NCI-H187 treated with DMSO at 0.1 percent for 48 hours (cell line): ENCODE data around the gene BLOC1S5.

ENCODE experiments used
- DNase-seq: peaks from one replicate; lab custom pipeline; 2025; lab: John Stamatoyannopoulos, UW

The BLOC1S5 gene

GRCh38 chr6:8063761-8064637, at the start of gene BLOC1S5:
Gene BLOC1S5 (minus strand): TSS chr6:8064389. CDS start chr6:8064376, 13 bp downstream.
- DNase-seq: peak; percentile 65

DNA sequence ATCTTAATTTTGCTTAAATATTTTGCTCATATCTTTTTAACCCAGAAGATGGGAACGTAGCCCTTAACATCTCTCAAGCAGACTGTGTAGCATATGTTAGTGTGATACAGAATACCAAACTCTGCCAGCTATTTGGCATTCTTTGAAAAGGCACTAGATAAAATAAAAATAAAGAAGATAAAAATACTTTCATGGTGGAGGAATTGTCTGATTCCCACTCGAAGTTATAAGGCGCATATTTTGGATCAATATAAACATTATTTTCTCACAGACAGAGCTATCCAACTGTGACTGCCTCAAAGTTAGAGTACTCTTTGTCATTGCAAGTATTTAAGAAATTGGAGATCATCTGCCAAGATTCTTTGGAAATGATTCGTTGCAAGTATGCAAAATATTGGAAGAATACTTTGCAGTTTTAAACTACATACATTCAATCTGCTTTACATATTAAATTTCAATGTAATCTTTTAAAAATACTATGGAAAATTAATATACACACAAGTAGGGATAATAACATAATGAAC, 49.0 kb upstream of the BLOC1S5 start:
- DNase-seq: no peak

- no peak for DNase-seq
Observed at GRCh38 chr6:8110725-8111124, 46.5 kb upstream of the BLOC1S5 start.

- no peak for DNase-seq
Observed at GRCh38 chr6:8110117-8110721, 46.0 kb upstream of the BLOC1S5 start.

DNA sequence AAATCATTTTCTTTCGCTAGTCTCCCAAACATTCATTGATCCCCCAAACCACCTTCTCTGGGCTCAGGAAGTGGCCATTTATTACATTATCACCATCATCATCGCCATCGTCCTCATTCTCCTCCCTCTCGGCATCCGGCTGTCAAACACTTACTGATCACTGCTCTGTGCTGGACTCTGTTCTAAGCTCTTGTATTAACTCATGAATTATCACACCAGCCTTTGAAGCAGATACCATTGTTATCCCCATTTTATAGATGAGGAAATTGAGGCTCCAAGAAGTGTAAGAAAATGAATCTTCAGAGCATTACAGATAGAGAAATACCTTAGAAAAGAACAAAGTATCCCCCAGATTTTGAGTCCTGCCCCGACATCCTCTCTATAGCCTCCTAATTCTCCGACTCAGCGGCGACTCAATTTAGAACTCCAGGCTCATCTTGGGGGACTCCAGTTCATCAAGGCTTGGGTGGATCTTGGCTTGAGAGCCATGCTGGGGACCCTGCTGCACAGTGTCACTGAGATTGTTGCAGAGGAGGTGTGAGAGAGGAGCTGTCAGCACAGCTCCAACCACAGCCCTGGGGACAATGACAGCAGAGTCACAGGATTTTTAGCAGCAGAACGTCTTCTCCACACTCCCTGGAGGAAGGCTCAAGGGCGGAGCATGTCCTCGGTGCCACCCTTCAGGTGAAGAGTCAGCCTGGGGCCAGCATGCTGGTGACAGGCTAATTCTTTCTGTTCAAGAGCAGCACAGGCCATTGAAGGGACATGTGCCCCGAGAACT, 44.8 kb upstream of the BLOC1S5 start:
- DNase-seq: no peak

- no peak for DNase-seq
Observed at GRCh38 chr6:8108031-8108660, 44.0 kb upstream of the BLOC1S5 start.

- DNase-seq: no peak
Observed at GRCh38 chr6:8105791-8106190, 41.6 kb upstream of the BLOC1S5 start.

DNA sequence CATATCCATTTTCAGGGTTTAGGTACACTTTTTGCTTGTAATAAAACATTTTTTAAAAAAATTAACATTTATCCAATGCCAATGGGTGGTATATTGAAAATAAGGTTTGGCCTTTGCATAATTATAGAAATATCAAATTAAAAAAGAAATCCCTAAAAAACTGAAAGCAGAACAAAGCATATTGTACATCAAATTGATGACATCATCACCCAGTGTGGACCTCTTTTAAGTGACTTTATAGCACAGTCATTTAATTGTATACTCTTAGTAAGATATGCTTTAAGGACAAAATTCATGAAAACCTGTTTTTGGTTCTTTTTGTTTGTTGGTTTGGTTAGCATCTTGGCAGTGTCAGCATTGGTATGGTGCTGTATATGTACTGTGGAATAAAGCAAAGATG, 39.5 kb upstream of the BLOC1S5 start:
- DNase-seq: no peak

DNA sequence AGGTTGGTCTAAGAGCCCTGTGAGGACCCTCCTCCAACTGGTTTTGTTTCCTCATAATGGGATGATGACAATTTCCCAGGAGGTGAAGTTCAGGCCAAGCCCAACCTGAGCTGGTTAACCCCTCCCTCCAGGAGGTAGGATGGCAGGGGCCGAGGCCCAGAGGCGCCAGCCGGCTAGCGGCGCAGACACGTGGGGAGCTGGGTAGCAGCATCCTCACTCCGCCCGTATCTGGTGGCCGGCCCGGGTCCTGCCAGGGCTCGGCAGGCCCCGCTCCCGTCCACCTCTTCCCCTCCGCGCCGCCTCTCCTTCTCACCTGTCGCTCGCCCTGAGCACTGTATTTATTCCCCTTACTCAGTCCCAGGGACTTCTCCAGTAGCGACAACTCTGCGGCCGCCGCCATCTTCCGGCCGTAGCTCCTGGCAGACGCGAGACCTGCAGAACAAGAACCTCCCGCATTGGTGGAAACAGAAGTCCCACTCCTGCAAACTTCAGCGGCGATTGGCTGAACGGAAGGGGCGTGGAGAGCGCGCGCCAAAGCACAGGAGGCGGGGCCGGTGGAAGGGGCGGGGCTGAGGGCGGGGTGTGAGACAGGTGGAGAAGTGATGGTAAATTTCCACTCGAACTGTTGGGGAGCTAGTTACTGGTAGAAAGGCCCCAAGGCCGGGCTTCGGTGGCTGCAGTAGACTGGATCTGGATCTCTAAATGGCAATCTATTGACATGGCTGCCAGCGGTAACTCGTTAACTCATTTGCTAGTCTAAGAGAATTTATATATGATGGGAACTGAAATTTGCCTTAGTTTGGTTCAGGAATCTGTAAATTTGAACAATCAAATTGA, 38.2 kb upstream of the BLOC1S5 start, which contains the start of gene EEF1E1:
Gene EEF1E1 (minus strand): TSS at position 427 of the 837 bp plus-strand sequence. CDS start 27 bp downstream, at position 400.
- peak; percentile 72 for DNase-seq

DNA sequence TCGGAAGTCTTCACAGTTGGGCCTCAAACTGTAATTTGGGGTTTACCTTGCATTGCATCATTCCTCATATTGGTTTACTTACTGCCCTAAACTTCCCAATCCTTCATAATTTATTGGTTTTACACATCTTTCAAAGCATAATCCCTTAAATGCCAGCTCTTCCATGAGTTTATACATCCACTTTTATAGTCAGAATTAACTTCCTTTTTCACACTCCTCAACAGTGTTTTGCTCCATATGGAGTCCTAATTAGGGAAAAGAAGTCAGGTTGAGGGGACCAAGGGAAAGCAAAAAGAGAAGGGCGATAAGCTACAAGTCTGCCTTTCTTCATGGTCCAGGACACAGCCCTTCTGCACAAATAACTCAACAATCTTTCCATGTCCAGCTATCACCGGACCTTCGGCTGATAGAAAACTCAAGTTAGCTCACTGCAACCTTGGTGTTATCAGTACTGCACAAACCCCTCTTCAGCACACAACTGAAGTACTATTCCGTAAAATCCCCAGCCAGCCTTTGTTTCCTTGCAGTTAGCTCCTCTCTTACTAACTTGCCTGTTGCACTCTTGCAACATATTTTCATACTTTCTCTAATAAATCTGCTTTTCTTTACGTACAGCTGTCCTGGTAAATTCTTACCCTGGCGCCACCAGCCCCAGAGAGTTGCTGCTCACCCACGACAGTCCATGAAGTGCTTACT, 36.1 kb upstream of the BLOC1S5 start:
- no peak for DNase-seq

GRCh38 chr6:8090650-8091049, 26.5 kb upstream of the BLOC1S5 start:
- DNase-seq: no peak

- DNase-seq: no peak
Observed at GRCh38 chr6:8088886-8089285, 24.7 kb upstream of the BLOC1S5 start.

- no peak for DNase-seq
Observed at GRCh38 chr6:8087870-8088754, 23.9 kb upstream of the BLOC1S5 start.

DNA sequence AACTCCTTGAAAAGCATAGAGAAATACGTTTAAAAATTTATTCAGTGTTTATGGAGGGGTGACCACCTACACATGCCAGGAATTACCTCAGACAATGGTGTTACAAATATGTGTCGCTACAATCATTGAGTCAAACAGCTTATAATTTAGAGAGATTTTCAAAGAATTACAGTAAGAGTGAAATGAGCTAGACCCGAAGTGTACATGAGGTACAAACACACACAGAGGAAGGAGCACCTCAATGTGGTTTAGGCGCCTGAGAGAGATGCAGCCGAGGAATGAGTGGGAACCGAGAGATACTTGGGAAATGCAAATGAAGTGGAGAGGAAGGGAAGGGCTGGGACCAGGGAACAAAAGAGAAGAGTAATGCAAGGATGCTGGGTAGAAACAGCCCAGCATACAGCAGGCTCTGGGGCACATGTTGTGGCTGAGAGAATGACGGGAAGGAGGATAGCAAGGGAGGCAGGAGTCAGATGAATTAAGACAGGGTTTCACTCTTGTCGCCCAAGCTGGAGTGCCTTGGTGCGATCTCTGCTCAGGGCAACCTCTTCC, 22.6 kb upstream of the BLOC1S5 start:
- DNase-seq: no peak

DNA sequence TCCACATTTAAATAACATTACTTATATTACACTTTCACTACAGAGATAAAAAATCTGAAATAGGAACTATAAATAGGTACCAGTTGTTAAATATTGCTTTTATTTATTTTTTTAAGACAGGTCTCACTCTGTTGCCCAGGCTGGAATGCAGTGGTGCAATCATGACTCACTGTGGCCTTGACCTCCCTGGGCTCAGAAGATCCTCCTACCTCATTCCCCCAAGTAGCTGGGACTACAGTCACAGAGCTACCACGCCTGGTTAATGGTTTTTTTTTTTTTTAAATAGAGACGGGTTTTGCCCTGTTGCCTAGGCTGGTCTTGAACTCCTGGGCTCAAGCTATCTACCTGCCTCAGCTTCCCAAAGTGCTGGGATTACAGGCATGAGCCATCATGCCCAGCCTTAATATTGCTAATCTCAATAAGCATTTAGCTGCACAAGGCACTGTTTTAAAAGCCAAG, 20.9 kb upstream of the BLOC1S5 start:
- DNase-seq: no peak

- no peak for DNase-seq
Observed at GRCh38 chr6:8084586-8084985, 20.4 kb upstream of the BLOC1S5 start.

DNA sequence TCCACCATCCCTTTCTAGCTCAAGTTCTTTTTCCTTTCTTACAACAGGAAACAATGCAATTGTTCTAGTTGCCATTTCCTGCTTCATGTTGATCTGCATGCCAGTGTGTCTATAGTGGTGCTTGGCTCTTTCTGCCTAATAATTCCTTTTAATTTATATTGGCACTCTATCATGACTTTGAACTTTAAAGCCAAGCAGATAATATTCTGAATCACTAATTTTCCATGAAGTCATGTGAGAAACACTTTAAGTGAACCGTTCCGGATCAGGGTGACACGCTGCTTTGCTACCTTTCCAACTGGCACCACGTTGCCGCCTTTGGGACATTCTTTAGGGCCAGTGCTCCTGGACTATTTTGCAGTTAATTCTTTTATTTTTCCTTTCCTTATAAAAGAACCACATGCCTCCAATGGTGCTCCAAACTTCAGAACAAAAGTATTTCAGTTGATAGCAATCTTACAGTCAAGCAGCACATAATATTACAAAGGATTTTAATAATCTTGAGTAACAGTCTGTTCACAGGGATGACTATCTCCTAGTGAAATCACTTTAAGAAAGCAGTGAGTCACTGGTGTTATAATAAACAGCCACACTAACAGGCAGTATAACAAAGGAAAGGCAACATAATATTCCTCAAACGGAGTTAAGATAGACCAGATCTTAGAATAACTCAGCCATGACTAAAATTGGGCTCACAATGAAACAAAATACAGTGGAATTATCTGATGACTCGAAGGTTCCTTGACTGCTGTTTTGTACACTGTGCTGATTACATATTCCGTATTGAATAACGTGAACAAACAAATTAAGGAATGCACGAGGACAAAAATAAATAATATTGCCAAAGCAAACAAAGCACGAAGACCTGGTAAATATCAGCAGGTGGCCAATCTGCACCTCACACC, 19.0 kb upstream of the BLOC1S5 start:
- DNase-seq: no peak

- DNase-seq: no peak
Observed at GRCh38 chr6:8082572-8082953, 18.4 kb upstream of the BLOC1S5 start.
